ENCODE data around the gene PPP1R14D. TPM values are rescaled to one million over a fixed set of nuclear protein-coding genes. Genes with fewer than 3 reads are reported as not detected.

PPP1R14D gene
- total RNA-seq, 1 donor from 2014 or later = 1.3 TPM

- intact Hi-C loops (cut with DNase I) = no loop called here
- TF ChIP-seq CTCF (IDR thresholded peaks at IDR 0.05) = no peak
- no peak for DNase-seq
- Histone ChIP-seq H3K27ac (no peak overlapping the region), H3K4me3 (no peak overlapping the region), H3K36me3 (peaks cover 13% of the 10 kb centered on the region), H3K4me1 (peaks cover 23% of the 10 kb centered on the region), H3K27me3 (no peaks in the 10 kb centered on the region), H3K9me3 (no peaks in the 10 kb centered on the region)
- no peak for ATAC-seq
Measured at GRCh38 chr15:40790718-40791117, 37.8 kb downstream of the PPP1R14D start.

GRCh38 chr15:40789999-40790398 lies 38.5 kb downstream of the PPP1R14D start:
- Histone ChIP-seq H3K27me3 (no peaks in the 10 kb centered on the region), H3K4me3 (no peak overlapping the region), H3K4me1 (peaks cover 17% of the 10 kb centered on the region), H3K9me3 (no peaks in the 10 kb centered on the region), H3K36me3 (peaks cover 13% of the 10 kb centered on the region), H3K27ac (peak overlapping the region; percentile 4)
- TF ChIP-seq CTCF (IDR thresholded peaks at IDR 0.05) = no peak
- ATAC-seq (no peak), DNase-seq (no peak)
- intact Hi-C loops (cut with DNase I) = no loop called here

- intact Hi-C loops (cut with DNase I) = no loop called here
Measured at GRCh38 chr15:40789119-40789518, 39.4 kb downstream of the PPP1R14D start.

GRCh38 chr15:40787991-40788390 lies 40.5 kb downstream of the PPP1R14D start:
- ATAC-seq (no peak), DNase-seq (no peak)
- H3K27me3 ChIP-seq = no peaks in the 10 kb centered on the region
- H3K4me1 ChIP-seq = peaks cover 17% of the 10 kb centered on the region
- intact Hi-C loops (cut with DNase I) = no loop called here
- no peak overlapping the region for H3K4me3 ChIP-seq
- peaks cover 13% of the 10 kb centered on the region for H3K36me3 ChIP-seq
- H3K9me3 ChIP-seq = no peaks in the 10 kb centered on the region
- H3K27ac ChIP-seq = peak overlapping the region; percentile 69
- TF ChIP-seq CTCF (IDR thresholded peaks at IDR 0.05) = no peak

More at GRCh38 chr15:40789119-40789518, 39.4 kb downstream of the PPP1R14D start:
- ATAC-seq (no peak), DNase-seq (no peak)
- Histone ChIP-seq H3K9me3 (no peaks in the 10 kb centered on the region), H3K4me3 (no peak overlapping the region), H3K36me3 (peaks cover 13% of the 10 kb centered on the region), H3K27ac (no peak overlapping the region), H3K4me1 (peaks cover 17% of the 10 kb centered on the region), H3K27me3 (no peaks in the 10 kb centered on the region)
- TF ChIP-seq CTCF (IDR thresholded peaks at IDR 0.05) = no peak

GRCh38 chr15:40787344-40787841 lies 41.1 kb downstream of the PPP1R14D start:
- TF ChIP-seq CTCF (IDR thresholded peaks at IDR 0.05) = no peak
- no peaks in the 10 kb centered on the region for H3K27me3 ChIP-seq
- H3K27ac ChIP-seq = peak overlapping the region; percentile 69
- intact Hi-C loops (cut with DNase I) = no loop called here
- peaks cover 12% of the 10 kb centered on the region for H3K36me3 ChIP-seq
- no peaks in the 10 kb centered on the region for H3K9me3 ChIP-seq
- peak; percentile 73 for DNase-seq
- ATAC-seq = peak; percentile 79
- no peak overlapping the region for H3K4me3 ChIP-seq
- peaks cover 17% of the 10 kb centered on the region for H3K4me1 ChIP-seq

GRCh38 chr15:40785814-40786213 lies 42.7 kb downstream of the PPP1R14D start:
- Histone ChIP-seq H3K4me3 (no peak overlapping the region), H3K27me3 (no peaks in the 10 kb centered on the region), H3K4me1 (peaks cover 17% of the 10 kb centered on the region), H3K36me3 (no peaks in the 10 kb centered on the region), H3K9me3 (no peaks in the 10 kb centered on the region), H3K27ac (no peak overlapping the region)
- DNase-seq = no peak
- intact Hi-C loops (cut with DNase I) = no loop called here
- ATAC-seq = no peak
- no peak for TF ChIP-seq CTCF (IDR thresholded peaks at IDR 0.05)
